Mesangial cell (primary cell): Measurements from ENCODE around the gene ATF3. TPM values are rescaled to one million over a fixed set of nuclear protein-coding genes. Genes with fewer than 3 reads are reported as not detected.

Experiments
- total RNA-seq: library from RNA; depleted of rRNA; stranded (reverse); fragments of >200 nt; gene quantifications from 2 replicates; pipeline ENCODE4 v1.2.3, GENCODE V29; 2015

Gene ATF3, protein sequence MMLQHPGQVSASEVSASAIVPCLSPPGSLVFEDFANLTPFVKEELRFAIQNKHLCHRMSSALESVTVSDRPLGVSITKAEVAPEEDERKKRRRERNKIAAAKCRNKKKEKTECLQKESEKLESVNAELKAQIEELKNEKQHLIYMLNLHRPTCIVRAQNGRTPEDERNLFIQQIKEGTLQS
- total RNA-seq: 9.0 and 13.2 TPM in 2 replicates

DNA sequence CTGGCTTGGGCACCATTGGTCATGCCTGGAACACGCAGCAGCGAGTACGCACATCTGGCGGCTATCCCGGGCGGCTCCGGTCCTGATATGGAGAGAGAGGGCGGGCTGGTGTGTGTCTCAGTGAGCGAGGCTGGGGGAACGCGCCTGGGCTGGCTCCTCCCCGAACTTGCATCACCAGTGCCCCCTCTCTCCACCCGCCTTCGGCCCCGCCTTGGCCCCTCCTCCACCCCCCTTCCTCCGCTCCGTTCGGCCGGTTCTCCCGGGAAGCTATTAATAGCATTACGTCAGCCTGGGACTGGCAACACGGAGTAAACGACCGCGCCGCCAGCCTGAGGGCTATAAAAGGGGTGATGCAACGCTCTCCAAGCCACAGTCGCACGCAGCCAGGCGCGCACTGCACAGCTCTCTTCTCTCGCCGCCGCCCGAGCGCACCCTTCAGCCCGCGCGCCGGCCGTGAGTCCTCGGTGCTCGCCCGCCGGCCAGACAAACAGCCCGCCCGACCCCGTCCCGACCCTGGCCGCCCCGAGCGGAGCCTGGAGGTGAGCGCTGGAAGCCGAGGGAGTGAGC, at the start of gene ATF3:
ATF3 (plus strand) TSS at position 370 of the 567 bp plus-strand sequence. CDS start 6,261 bp downstream, outside the sequence.

Other genes with a start within 250 kb of the ATF3 start
- 17.3 and 18.0 TPM in 2 replicates for gene PACC1, start 193.9 kb upstream of the ATF3 start, total RNA-seq
- 66.6 and 72.0 TPM in 2 replicates for gene NENF, start 175.8 kb upstream of the ATF3 start, total RNA-seq
- 1.8 and 2.6 TPM in 2 replicates for gene BATF3, start 91.1 kb downstream of the ATF3 start, total RNA-seq
- 38.5 and 68.3 TPM in 2 replicates for gene NSL1, start 183.0 kb downstream of the ATF3 start, total RNA-seq
- gene TATDN3, start 183.1 kb downstream of the ATF3 start, total RNA-seq: 8.5 and 9.6 TPM in 2 replicates
- gene SPATA45, start 238.9 kb downstream of the ATF3 start, total RNA-seq: not detected in 2 replicates
- 5.6 and 8.5 TPM in 2 replicates for gene FLVCR1, start 249.5 kb downstream of the ATF3 start, total RNA-seq